Hematopoietic multipotent progenitor cell treated with erythropoietin and hydrocortisone succinate and interleukin-3 and kit ligand, for 15 days (in vitro differentiated cells): ENCODE results near the gene FAM181B.

Experiments
- DNase-seq: peaks from one replicate; pipeline ENCODE4 v3.0.0-alpha.2; 2015; ENCODE audit warnings: low spot score

The FAM181B gene

GRCh38 chr11:82683029-82683428, 50.6 kb downstream of the FAM181B start:
- no peak for DNase-seq

DNA sequence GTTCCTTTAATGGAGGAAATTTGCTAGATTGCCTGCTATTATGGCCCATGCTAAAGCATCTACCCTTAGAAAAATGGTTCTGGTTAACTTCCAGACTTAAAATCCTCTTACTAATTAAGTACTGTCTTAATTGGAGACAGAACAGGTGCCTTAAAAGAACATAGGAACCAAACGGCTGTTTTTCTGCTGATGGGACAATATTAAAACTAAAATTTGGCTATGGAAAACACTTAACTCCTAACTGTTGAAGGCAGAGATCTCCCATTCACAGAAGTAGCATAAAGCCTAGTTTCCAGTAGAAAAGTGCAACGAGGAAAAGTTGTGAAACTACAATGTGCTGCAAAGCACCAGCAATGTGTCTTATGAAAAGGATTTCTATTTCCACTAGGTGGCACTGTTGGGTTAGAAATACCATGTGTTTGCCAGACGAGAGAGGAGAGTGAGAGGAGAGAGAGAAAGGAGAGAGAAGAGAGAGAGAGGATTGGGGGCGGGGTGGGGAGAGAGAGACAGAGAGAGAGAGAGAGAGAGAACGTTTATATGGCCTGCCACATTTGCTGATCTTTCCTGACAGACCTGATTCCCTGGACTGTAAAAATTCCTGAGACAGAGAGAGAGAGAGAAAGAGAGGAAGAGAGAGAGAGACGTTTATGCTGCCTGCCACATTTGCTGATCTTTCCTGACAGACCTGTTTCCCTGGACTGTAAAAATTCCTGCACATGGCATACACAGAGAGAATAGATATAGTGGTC, 51.5 kb downstream of the FAM181B start:
- DNase-seq = peak; percentile 59

- no peak for DNase-seq
These were observed 53.4 kb downstream of the FAM181B start for GRCh38 chr11:82680252-82680651.
